Astrocyte (in vitro differentiated cells and primary cell): Measurements from ENCODE around the gene LONRF3. TPM values are rescaled to one million over a fixed set of nuclear protein-coding genes. Genes with fewer than 3 reads are reported as not detected.
"Not testable (repeated sequence)": the region's sequence is repeated elsewhere in the genome, so short reads cannot be mapped to it uniquely, and the experiment has no call there.

ENCODE experiments used
- DNase-seq: peaks from one replicate; pipeline ENCODE4 v3.0.0-alpha.2; 2010; ENCODE audit warnings: low read depth
- FAIRE-seq: peaks from 2 replicates; lab custom pipeline; 2011; peaks lifted over from hg19 to GRCh38; lab: Jason Lieb, UNC
- H2AFZ ChIP-seq: 2 replicates; pipeline ENCODE4 v1.6.0; 2012; ENCODE audit warnings: low read depth, low read length, inconsistent platforms
- H3K27ac ChIP-seq: 2 replicates; pipeline ENCODE4 v1.5.1; 2011; ENCODE audit warnings: low read depth, low read length, inconsistent platforms
- H3K27me3 ChIP-seq: 2 replicates; pipeline ENCODE4 v1.6.0; 2011; ENCODE audit warnings: low read length, inconsistent platforms; ENCODE audit not compliant: insufficient read depth
- H3K36me3 ChIP-seq: 2 replicates; pipeline ENCODE4 v1.5.1; 2011; ENCODE audit warnings: low read length, inconsistent platforms; ENCODE audit not compliant: insufficient read depth
- H3K4me1 ChIP-seq: 2 replicates; pipeline ENCODE4 v1.5.1; 2011; ENCODE audit warnings: low read length, inconsistent platforms; ENCODE audit not compliant: insufficient read depth
- H3K4me2 ChIP-seq: 2 replicates; pipeline ENCODE4 v1.6.0; 2012; ENCODE audit warnings: low read length, inconsistent platforms
- H3K4me3 ChIP-seq: 2 replicates; pipeline ENCODE4 v1.5.1; 2011; ENCODE audit warnings: low read depth, mild to moderate bottlenecking, low read length, inconsistent platforms; ENCODE audit not compliant: insufficient read depth
- H3K79me2 ChIP-seq: 2 replicates; pipeline ENCODE4 v1.6.0; 2012; ENCODE audit warnings: mild to moderate bottlenecking, low read length, inconsistent platforms; ENCODE audit not compliant: insufficient read depth
- H3K9ac ChIP-seq: 2 replicates; pipeline ENCODE4 v1.6.0; 2012; ENCODE audit warnings: mild to moderate bottlenecking, low read length, inconsistent platforms
- H3K9me3 ChIP-seq: 2 replicates; pipeline ENCODE4 v1.5.1; 2012; ENCODE audit warnings: low read depth, mild to moderate bottlenecking, low read length, inconsistent platforms; ENCODE audit not compliant: insufficient read depth
- H4K20me1 ChIP-seq: 2 replicates; pipeline ENCODE4 v1.6.0; 2012; ENCODE audit warnings: low read length, inconsistent platforms; ENCODE audit not compliant: insufficient read depth
- H3K27ac Mint-ChIP-seq: one replicate; pipeline ENCODE4 v1.8.0; 2021; ENCODE audit warnings: mild to moderate bottlenecking, mixed read lengths; ENCODE audit not compliant: unreplicated experiment
- H3K27me3 Mint-ChIP-seq: one replicate; pipeline ENCODE4 v1.8.0; 2021; ENCODE audit warnings: low read depth, mixed read lengths; ENCODE audit not compliant: unreplicated experiment
- H3K36me3 Mint-ChIP-seq: one replicate; pipeline ENCODE4 v1.8.0; 2021; ENCODE audit warnings: low read depth, mixed read lengths; ENCODE audit not compliant: unreplicated experiment
- H3K4me1 Mint-ChIP-seq: one replicate; pipeline ENCODE4 v1.8.0; 2021; ENCODE audit warnings: low read depth, mixed read lengths; ENCODE audit not compliant: unreplicated experiment
- H3K4me3 Mint-ChIP-seq: one replicate; pipeline ENCODE4 v1.8.0; 2021; ENCODE audit warnings: mild to moderate bottlenecking, moderate library complexity, mixed read lengths; ENCODE audit not compliant: unreplicated experiment
- H3K9me3 Mint-ChIP-seq: one replicate; pipeline ENCODE4 v1.8.0; 2021; ENCODE audit warnings: mild to moderate bottlenecking, mixed read lengths; ENCODE audit not compliant: unreplicated experiment
- EZH2 ChIP-seq: IDR thresholded peaks from 2 replicates; pipeline ENCODE4 v1.6.1; 2012; ENCODE audit warnings: mild to moderate bottlenecking, low read length, inconsistent platforms; ENCODE audit not compliant: insufficient read depth
- total RNA-seq: library from RNA; stranded (reverse); gene quantifications from 2 replicates; pipeline ENCODE4 v1.2.1, GENCODE V29; 2021
- TF ChIP-seq, protein P1 (sequence below): IDR thresholded peaks from 2 replicates; pipeline ENCODE4 v1.5.1; 2011; ENCODE audit warnings: low read depth, mild to moderate bottlenecking, inconsistent platforms, low read length, moderate library complexity; ENCODE audit not compliant: insufficient read depth

LONRF3 gene
- total RNA-seq, 1 donor from 2014 or later, result 0.11 TPM

DNA sequence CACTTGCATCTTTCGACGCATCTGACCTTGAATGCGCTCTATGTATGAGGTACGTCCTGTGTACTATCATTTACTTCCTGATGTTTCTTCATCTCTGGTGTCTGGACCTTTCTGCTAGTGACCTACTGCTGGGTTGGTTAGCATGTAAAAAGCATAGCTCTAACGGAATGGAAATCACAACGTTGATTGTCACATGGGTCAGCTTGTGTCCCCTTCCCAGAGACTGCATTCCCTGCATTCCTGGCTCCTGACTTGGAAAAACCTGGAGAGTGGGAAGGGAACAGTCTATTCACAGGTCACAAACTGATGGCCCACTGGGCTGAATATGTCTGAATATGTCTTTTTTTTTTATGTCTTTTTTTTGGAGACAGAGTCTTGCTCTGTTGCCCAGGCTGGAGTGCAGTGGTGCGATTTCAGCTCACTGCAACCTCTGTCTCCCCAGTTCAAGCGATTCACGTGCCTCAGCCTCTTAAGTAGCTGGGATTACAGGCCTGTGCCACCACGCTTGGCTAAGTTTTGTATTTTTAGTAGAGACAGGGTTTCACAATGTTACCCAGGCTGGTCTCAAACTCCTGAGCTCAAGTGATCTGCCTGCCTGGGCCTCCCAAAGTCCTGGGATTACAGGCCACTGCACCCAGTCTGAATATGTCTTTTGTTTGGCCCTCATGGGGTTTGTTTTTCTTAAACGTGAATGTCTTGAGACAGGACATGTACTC lies 16.3 kb downstream of the LONRF3 start:
- Histone ChIP-seq H3K4me1 (no peaks in the 10 kb centered on the region), H3K36me3 (no peaks in the 10 kb centered on the region), H3K4me2 (no peak overlapping the region), H3K9ac (no peak overlapping the region), H3K79me2 (no peaks in the 10 kb centered on the region), H3K4me3 (no peak overlapping the region), H2AFZ (no peak overlapping the region), H3K27me3 (no peaks in the 10 kb centered on the region), H3K9me3 (no peaks in the 10 kb centered on the region), H4K20me1 (no peaks in the 10 kb centered on the region), H3K27ac (no peak overlapping the region)
- no peak for TF ChIP-seq EZH2
- TF ChIP-seq, protein P1, sequence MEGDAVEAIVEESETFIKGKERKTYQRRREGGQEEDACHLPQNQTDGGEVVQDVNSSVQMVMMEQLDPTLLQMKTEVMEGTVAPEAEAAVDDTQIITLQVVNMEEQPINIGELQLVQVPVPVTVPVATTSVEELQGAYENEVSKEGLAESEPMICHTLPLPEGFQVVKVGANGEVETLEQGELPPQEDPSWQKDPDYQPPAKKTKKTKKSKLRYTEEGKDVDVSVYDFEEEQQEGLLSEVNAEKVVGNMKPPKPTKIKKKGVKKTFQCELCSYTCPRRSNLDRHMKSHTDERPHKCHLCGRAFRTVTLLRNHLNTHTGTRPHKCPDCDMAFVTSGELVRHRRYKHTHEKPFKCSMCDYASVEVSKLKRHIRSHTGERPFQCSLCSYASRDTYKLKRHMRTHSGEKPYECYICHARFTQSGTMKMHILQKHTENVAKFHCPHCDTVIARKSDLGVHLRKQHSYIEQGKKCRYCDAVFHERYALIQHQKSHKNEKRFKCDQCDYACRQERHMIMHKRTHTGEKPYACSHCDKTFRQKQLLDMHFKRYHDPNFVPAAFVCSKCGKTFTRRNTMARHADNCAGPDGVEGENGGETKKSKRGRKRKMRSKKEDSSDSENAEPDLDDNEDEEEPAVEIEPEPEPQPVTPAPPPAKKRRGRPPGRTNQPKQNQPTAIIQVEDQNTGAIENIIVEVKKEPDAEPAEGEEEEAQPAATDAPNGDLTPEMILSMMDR, result no peak
- peaks cover 22% of the 10 kb centered on the region for H3K27me3 Mint-ChIP-seq
- H3K4me1 Mint-ChIP-seq, result no peaks in the 10 kb centered on the region
- DNase-seq (no peak), FAIRE-seq (no peak)
- no peak overlapping the region for H3K4me3 Mint-ChIP-seq
- no peak overlapping the region for H3K27ac Mint-ChIP-seq
- H3K9me3 Mint-ChIP-seq, result no peaks in the 10 kb centered on the region
- no peaks in the 10 kb centered on the region for H3K36me3 Mint-ChIP-seq

DNA sequence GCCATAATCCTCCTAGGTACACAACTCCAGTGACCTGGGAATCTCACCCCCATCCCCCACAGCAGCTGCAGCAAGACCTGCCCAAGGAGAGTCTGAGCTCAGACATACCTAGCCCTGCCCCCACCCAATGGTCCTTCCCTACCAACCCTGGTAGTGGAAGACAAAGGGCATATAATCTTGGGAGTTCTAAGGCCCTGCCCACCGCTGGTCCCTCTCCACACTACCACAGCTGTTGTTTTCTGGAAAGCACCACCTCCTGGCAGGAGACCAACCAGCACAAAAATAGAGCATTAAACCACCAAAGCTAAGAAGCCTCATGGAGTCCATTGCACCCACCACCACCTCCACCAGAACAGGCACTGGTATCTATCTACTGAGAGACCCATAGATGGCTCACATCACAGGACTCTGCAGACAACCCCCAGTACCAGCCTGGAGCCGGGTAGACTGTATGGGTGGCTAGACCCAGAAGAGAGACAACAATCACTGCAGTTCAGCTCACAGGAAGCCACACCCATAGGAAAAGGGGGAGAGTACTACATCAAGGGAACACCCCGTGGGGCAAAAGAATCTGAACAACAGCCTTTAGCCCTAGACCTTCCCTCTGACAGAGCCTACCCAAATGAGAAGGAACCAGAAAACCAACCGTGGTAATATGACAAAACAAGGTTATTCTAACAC lies 18.2 kb downstream of the LONRF3 start:
- H2AFZ ChIP-seq, FAIRE-seq: not testable (repeated sequence)

DNA sequence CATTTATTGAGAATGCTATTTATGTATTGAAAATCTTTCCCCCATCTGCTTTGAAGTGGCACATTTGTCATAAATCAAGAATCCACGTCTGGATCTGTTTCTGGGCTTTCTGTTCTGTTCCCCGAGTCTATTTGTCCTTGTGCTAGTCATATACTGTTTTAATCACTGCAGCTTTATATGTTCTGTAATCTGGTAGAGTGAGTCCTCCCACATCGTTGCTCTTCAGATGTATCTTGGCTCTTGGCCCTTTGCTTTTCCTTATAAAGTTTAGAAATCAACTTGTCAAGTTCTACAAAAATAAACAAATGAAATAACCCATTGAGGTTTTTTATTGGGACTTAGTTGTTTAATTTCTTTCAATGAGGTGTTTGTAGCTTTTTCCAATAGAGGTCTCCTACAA lies 29.0 kb downstream of the LONRF3 start:
- H3K27ac Mint-ChIP-seq, result no peak overlapping the region
- FAIRE-seq (peak; percentile 89), DNase-seq (no peak)
- no peaks in the 10 kb centered on the region for H4K20me1 ChIP-seq
- H3K36me3 Mint-ChIP-seq, result no peaks in the 10 kb centered on the region
- no peak overlapping the region for H3K4me3 Mint-ChIP-seq
- H3K27me3 ChIP-seq, result no peaks in the 10 kb centered on the region
- H3K27me3 Mint-ChIP-seq, result peaks cover 13% of the 10 kb centered on the region
- peaks cover 4% of the 10 kb centered on the region for H3K9me3 Mint-ChIP-seq
- H2AFZ ChIP-seq, result no peak overlapping the region
- no peaks in the 10 kb centered on the region for H3K4me1 ChIP-seq
- no peak for TF ChIP-seq EZH2
- TF ChIP-seq, protein P1, result no peak
- H3K4me3 ChIP-seq, result no peak overlapping the region
- H3K9me3 ChIP-seq, result no peaks in the 10 kb centered on the region
- no peaks in the 10 kb centered on the region for H3K79me2 ChIP-seq
- no peaks in the 10 kb centered on the region for H3K36me3 ChIP-seq
- no peak overlapping the region for H3K4me2 ChIP-seq
- no peak overlapping the region for H3K9ac ChIP-seq
- no peak overlapping the region for H3K27ac ChIP-seq
- H3K4me1 Mint-ChIP-seq, result no peaks in the 10 kb centered on the region

More for the DNA sequence above, 18.2 kb downstream of the LONRF3 start:
- not testable (repeated sequence) for DNase-seq, H3K4me2 ChIP-seq, H3K79me2 ChIP-seq, H3K9me3 Mint-ChIP-seq, H4K20me1 ChIP-seq, H3K27me3 ChIP-seq, H3K27ac Mint-ChIP-seq, H3K36me3 Mint-ChIP-seq, H3K9ac ChIP-seq, H3K36me3 ChIP-seq, H3K9me3 ChIP-seq, H3K4me3 Mint-ChIP-seq, H3K4me3 ChIP-seq, H3K4me1 Mint-ChIP-seq, H3K27ac ChIP-seq, H3K4me1 ChIP-seq
- H3K27me3 Mint-ChIP-seq, result peaks cover 13% of the 10 kb centered on the region
